Testis (tissue), 3 donors: ENCODE data around the gene PRUNE2. TPM values are rescaled to one million over a fixed set of nuclear protein-coding genes. Genes with fewer than 3 reads are reported as not detected.
"Not testable (repeated sequence)": the region's sequence is repeated elsewhere in the genome, so short reads cannot be mapped to it uniquely, and the experiment has no call there.

Experiments used
- DNase-seq: peaks from one replicate; pipeline ENCODE4 v3.0.0-alpha.2; 2019
- H3K27ac ChIP-seq, 2 donors: fragments of 200-600 bp; sonication (generic); one replicate each; pipeline ENCODE4 v1.5.1; 2019
- H3K27me3 ChIP-seq: fragments of 200-600 bp; sonication (generic); one replicate; pipeline ENCODE4 v1.5.1; 2019
- H3K36me3 ChIP-seq: fragments of 200-600 bp; sonication (generic); one replicate; pipeline ENCODE4 v1.5.1; 2017; ENCODE audit warnings: low read depth; ENCODE audit errors: missing control alignments
- H3K4me1 ChIP-seq: fragments of 200-600 bp; sonication (generic); one replicate; pipeline ENCODE4 v1.5.1; 2019
- H3K4me3 ChIP-seq, 2 donors: fragments of 200-600 bp; sonication (generic); one replicate each; pipeline ENCODE4 v1.5.1; 2017 to 2019
- H3K9me3 ChIP-seq: fragments of 200-600 bp; sonication (generic); one replicate; pipeline ENCODE4 v1.5.1; 2017
- POLR2A ChIP-seq: fragments of 450-650 bp; IDR thresholded peaks from one replicate; pipeline ENCODE4 v1.6.1; 2017; ENCODE audit warnings: antibody characterized with exemption, mild to moderate bottlenecking, moderate library complexity
- WGBS, 2 donors: methylation state at CpG; one replicate each; pipeline ENCODE4 v1.1.5; 2018; 5-methylcytosine and 5-hydroxymethylcytosine counted together
- intact Hi-C: fragments of 100-400 bp; cut with DNase I; formaldehyde crosslinking; loops from one replicate; pipeline ENCODE4 v1.15.1; 2023; ENCODE audit warnings: low total_unique reads
- polyA plus RNA-seq: library from polyadenylated mRNA; stranded (reverse); fragments of 350-450 nt; fragmentation: Illumina TruSeq; extraction: RNeasy Lipid Tissue Mini Kit (QIAGEN cat#74804); gene quantifications from one replicate; pipeline ENCODE4 v1.2.3, GENCODE V29; 2014; ENCODE audit warnings: low read depth, low replicate concordance; ENCODE audit not compliant: insufficient read depth
- total RNA-seq, 2 donors: library from RNA; depleted of rRNA; stranded (reverse); fragments of >200 nt; gene quantifications; one replicate each; pipeline ENCODE4 v1.2.3, GENCODE V29; 2016
- TF ChIP-seq, protein P1 (sequence below), 3 experiments: fragments of 450-650 bp in 2 of 3; fragments of 200-600 bp in 1 of 3; sonication (generic) in 1 of 3; IDR thresholded peaks; one replicate each; pipeline ENCODE4 v1.5.1; 2016 to 2019; ENCODE audit warnings: antibody characterized with exemption in 3 of 3, mild to moderate bottlenecking in 2 of 3, moderate library complexity in 1 of 3

The PRUNE2 gene
- total and polyA plus RNA-seq, 3 donors from 2014 or later = 15.8 to 19.3 (median 17.2) TPM

DNA sequence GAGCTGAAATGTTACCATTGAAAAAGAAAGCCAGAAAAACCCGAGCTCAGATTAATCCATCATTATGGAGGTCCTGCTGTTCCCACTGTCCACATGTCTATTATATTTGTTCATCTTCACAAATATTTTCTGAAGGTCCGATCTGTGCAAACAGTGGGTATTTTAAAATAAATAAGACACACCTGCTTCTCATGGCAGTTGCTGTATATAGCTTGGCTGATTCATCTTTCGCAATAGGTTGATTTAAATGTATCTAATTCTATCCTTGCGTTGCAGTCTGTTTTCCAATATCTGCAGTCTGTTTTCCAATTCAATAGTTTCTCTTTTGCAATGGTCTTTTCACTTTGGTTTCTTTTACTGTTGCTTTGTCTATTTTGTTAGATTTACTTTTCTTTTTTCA lies 229.1 kb downstream of the PRUNE2 start:
- Histone ChIP-seq H3K36me3 (no peaks in the 10 kb centered on the region), H3K27me3 (no peaks in the 10 kb centered on the region), H3K27ac (no peak overlapping the region), H3K4me3 (no peak overlapping the region), H3K4me1 (no peaks in the 10 kb centered on the region), H3K9me3 (no peaks in the 10 kb centered on the region)
- TF ChIP-seq POLR2A = no peak
- intact Hi-C loops = no loop called here
- no peak for DNase-seq
- WGBS, 2 donors = 60 to 80% methylated on average over 4 of the region's 4 CpGs

DNA sequence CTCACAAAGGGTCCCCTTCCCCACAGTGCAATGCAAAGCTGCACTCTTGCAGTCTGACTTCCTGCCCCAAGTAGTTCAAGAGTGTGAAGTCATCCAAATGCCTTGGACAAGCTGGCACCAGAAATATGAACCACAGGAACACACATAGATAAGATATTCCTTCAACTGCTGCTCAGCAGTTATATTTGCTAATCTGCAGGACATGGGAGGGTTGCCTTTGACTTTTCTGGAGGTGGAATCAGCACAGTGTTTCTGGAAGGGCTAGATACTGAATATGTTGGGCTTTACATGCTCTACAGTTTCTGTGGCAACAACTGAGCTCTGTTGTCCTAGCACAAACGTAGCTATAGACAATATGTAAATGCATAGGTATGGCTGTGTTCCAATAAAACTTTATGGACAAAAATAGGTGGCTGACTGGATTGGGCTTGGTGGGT lies 238.4 kb downstream of the PRUNE2 start:
- WGBS, 2 donors = 29 to 38% methylated on average over 1 of the region's 1 CpG
- H3K9me3 ChIP-seq = no peaks in the 10 kb centered on the region
- no peak overlapping the region for H3K4me3 ChIP-seq
- H3K27me3 ChIP-seq = no peaks in the 10 kb centered on the region
- no peak overlapping the region for H3K27ac ChIP-seq
- no peak for DNase-seq
- no peaks in the 10 kb centered on the region for H3K4me1 ChIP-seq
- intact Hi-C loops = no loop called here
- H3K36me3 ChIP-seq = no peaks in the 10 kb centered on the region
- TF ChIP-seq, protein P1, sequence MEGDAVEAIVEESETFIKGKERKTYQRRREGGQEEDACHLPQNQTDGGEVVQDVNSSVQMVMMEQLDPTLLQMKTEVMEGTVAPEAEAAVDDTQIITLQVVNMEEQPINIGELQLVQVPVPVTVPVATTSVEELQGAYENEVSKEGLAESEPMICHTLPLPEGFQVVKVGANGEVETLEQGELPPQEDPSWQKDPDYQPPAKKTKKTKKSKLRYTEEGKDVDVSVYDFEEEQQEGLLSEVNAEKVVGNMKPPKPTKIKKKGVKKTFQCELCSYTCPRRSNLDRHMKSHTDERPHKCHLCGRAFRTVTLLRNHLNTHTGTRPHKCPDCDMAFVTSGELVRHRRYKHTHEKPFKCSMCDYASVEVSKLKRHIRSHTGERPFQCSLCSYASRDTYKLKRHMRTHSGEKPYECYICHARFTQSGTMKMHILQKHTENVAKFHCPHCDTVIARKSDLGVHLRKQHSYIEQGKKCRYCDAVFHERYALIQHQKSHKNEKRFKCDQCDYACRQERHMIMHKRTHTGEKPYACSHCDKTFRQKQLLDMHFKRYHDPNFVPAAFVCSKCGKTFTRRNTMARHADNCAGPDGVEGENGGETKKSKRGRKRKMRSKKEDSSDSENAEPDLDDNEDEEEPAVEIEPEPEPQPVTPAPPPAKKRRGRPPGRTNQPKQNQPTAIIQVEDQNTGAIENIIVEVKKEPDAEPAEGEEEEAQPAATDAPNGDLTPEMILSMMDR (IDR thresholded peaks at IDR 0.05) = no peak
- no peak for TF ChIP-seq POLR2A

DNA sequence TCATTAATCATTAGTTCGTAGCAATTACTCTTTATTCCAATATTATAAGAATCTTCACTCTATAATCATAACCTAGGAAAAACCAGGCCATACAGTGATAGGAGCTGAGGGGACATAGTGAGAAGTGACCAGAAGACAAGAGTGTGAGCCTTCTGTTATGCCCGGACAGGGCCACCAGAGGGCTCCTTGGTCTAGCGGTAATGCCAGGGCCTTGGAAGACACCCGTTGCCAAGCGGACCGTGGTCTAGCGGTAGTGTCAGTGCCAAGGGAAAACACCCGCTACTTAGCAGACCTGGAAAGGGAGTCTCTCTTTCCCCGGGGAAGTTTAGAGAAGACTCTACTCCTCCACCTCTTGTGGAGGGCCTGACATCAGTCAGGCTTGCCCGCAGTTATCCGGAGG lies 239.9 kb downstream of the PRUNE2 start:
- H3K4me1 ChIP-seq, H3K27me3 ChIP-seq, H3K4me3 ChIP-seq, H3K9me3 ChIP-seq, H3K36me3 ChIP-seq, intact Hi-C loops: not testable (repeated sequence)
- TF ChIP-seq, protein P1 (IDR thresholded peaks at IDR 0.05) = peak; percentile 19 to 51 (median 39)
- WGBS, 2 donors = 64 to 73% methylated on average over 11 of the region's 11 CpGs
- peak overlapping the region in 1 of 2 donors; percentile 59 for H3K27ac ChIP-seq
- DNase-seq = peak; percentile 83

DNA sequence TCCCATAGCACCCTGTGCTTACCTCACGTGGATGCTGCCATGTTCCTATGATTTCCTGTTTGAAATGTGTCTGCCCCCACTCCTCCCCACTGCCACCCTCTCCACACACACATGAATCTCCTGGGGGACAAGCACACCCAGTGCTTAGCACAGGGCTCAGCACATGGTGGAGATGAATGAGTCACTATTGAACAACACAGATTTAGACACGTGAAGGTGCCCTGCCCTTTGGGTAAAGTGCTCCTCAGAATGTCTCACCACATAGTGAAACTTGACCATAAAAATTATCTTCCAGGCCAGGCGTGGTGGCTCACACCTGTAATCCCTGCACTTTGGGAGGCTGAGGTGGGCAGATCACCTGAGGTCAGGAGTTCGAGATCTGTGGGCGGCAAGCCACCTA lies 240.5 kb downstream of the PRUNE2 start:
- WGBS, 2 donors = 87 to 92% methylated on average over 4 to 5 of the region's 5 CpGs
- no peak overlapping the region for H3K4me3 ChIP-seq
- no peaks in the 10 kb centered on the region for H3K9me3 ChIP-seq
- no peak for DNase-seq
- no peaks in the 10 kb centered on the region for H3K36me3 ChIP-seq
- no peak for TF ChIP-seq POLR2A
- TF ChIP-seq, protein P1 (IDR thresholded peaks at IDR 0.05) = no peak
- H3K27ac ChIP-seq = no peak overlapping the region
- H3K27me3 ChIP-seq = no peaks in the 10 kb centered on the region
- H3K4me1 ChIP-seq = no peaks in the 10 kb centered on the region
- intact Hi-C loops = no loop called here

DNA sequence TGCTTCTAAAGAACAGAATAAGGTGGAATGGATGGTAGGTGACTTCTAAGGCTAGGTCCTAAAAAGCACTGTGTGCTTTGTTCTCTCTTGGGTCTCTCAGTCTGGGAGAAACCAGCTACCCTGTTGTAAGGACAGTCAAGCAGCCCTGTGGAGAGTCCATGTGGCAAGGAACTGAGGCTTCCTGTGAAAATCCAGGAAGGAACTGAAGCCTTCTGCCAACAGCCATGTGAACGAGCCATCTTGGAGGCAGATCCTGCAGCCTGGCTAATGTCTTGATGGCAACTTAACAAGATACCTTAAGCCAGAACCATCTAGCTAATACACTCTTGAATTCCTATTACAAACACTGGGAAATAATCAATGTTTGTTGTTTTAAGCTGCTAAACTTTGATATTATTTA lies 241.8 kb downstream of the PRUNE2 start:
- TF ChIP-seq, protein P1 (IDR thresholded peaks at IDR 0.05) = no peak
- TF ChIP-seq POLR2A = no peak
- 72 to 82% methylated on average over 1 of the region's 1 CpG for WGBS, 2 donors
- Histone ChIP-seq H3K4me3 (no peak overlapping the region), H3K27ac (no peak overlapping the region), H3K36me3 (no peaks in the 10 kb centered on the region), H3K27me3 (no peaks in the 10 kb centered on the region), H3K9me3 (no peaks in the 10 kb centered on the region), H3K4me1 (no peaks in the 10 kb centered on the region)
- no peak for DNase-seq
- intact Hi-C loops = no loop called here
